Subcutaneous abdominal adipose tissue (tissue), 5 donors: Measurements from ENCODE around the gene P2RY11.

Source experiments
- H3K27ac ChIP-seq: one replicate; pipeline ENCODE4 v1.7.0; 2013; ENCODE audit warnings: low read depth, mild to moderate bottlenecking, inconsistent platforms, low read length, moderate library complexity
- H3K27me3 ChIP-seq, 5 donors: one replicate each; pipeline ENCODE4 v1.7.0; 2013; ENCODE audit warnings: low read length in 5 of 5, inconsistent platforms in 1 of 5; ENCODE audit not compliant: control insufficient read depth in 5 of 5, insufficient read depth in 4 of 5
- H3K36me3 ChIP-seq, 5 donors: one replicate each; pipeline ENCODE4 v1.7.0; 2013; ENCODE audit warnings: low read length in 5 of 5; ENCODE audit not compliant: control insufficient read depth in 5 of 5, insufficient read depth in 5 of 5
- H3K4me1 ChIP-seq, 5 donors: one replicate each; pipeline ENCODE4 v1.7.0; 2013; ENCODE audit warnings: low read length in 5 of 5, mild to moderate bottlenecking in 3 of 5, moderate library complexity in 1 of 5; ENCODE audit not compliant: control insufficient read depth in 5 of 5, insufficient read depth in 5 of 5
- H3K4me3 ChIP-seq, 5 donors: one replicate each; pipeline ENCODE4 v1.7.0; 2013; ENCODE audit warnings: low read length in 5 of 5, low read depth in 1 of 5
- H3K9ac ChIP-seq, 5 donors: one replicate each; pipeline ENCODE4 v1.7.0; 2013; ENCODE audit warnings: low read length in 5 of 5, mild to moderate bottlenecking in 4 of 5, moderate library complexity in 3 of 5
- H3K9me3 ChIP-seq, 5 donors: one replicate each; pipeline ENCODE4 v1.7.0; 2013; ENCODE audit warnings: low read length in 5 of 5; ENCODE audit not compliant: control insufficient read depth in 5 of 5
- donor health status: healthy.
- donor health status: healthy.
- donor health status: healthy.
- donor health status: healthy.
- donor health status: healthy.

The P2RY11 gene

DNA sequence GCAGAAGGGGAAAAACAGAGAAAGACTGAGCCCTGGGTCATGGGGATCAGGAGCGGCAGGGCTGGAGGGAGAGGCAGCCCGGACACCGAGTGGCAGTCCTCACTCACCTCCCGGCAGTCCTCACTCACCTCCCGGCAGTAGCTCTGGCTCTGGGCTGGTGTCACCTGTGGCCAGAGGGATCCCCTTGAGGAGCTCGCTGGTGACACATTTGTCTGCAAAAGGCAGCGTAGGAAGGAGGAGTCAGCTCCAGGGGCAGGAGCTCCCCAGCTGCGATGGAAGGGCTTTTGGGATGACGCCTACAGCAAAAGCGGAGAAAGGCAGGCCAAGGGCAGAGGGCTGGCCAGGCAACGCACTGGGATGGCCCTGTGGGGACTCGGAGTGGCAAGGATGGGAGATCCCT lies 7.5 kb downstream of the P2RY11 start:
- H3K36me3 ChIP-seq, result peaks cover 0 to 42% (median 34%) of the 10 kb centered on the region in 5 donors

DNA sequence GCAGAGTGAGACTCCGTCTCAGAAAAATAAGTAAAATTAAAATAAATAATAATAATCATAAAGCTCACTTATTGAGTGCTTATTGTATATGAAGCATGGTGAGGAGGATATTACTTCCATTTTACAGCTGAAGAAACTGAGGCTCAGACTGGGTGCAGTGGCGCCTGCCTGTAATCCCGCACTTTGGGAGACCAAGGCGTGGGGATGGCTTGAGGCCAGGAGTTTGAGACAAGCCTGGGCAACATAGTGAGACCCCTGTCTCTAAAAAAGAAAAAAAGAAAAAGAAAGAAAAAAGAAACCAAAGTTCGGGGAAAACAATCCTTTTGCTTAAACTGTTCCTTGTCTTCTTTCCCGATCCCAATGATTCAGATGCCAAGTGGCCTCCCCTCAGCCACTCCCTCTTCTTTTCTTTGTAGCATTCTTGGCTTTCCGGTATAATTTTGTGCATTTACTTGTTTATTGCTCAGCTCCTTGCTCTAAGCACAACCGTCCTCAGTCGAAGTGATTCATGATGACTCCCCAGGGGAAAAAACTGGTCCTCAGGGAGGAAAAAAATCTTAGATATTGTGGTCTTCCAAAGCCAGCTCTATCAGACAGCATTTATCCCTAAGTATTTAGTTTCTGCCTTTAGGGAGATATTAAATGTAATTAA lies 9.2 kb downstream of the P2RY11 start:
- Histone ChIP-seq H3K36me3 (peaks cover 0 to 27% (median 22%) of the 10 kb centered on the region in 5 donors), H3K9ac (peak overlapping the region in 4 of 5 donors; percentile 11 to 51 (median 19)), H3K9me3 (no peaks in the 10 kb centered on the region), H3K4me3 (peak overlapping the region in 4 of 5 donors; percentile 11 to 39 (median 36)), H3K4me1 (peaks cover 4 to 26% (median 17%) of the 10 kb centered on the region in 5 donors), H3K27me3 (no peaks in the 10 kb centered on the region), H3K27ac (peak overlapping the region; percentile 37)

More for the DNA sequence above, 7.5 kb downstream of the P2RY11 start:
- H3K27ac ChIP-seq, result peak overlapping the region; percentile 67
- no peaks in the 10 kb centered on the region for H3K9me3 ChIP-seq
- H3K27me3 ChIP-seq, result no peaks in the 10 kb centered on the region
- H3K4me3 ChIP-seq, result peak overlapping the region; percentile 77 to 99 (median 93)
- peak overlapping the region; percentile 84 to 97 (median 94) for H3K9ac ChIP-seq
- H3K4me1 ChIP-seq, result peaks cover 4 to 26% (median 17%) of the 10 kb centered on the region in 5 donors

DNA sequence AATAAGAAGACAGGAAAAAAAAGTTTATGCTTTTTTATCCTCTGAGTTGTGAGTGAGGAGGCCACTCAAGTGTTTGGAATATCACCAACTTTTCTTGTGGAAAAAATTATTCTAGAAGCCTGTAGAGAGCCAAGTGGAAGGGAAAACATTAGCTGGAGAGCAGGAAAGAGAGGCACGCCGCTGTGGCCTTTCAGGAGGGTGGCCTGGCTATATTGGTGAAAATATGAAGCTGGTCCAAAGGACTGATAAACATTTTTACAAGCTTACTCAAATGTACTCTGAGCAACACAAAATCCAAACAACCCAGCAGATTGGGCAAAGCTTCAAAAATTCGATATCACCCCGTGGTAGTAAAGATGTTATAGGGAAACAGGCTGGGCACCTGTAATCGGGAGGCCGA lies 10.6 kb downstream of the P2RY11 start:
- no peaks in the 10 kb centered on the region for H3K27me3 ChIP-seq
- H3K9ac ChIP-seq, result no peak overlapping the region
- H3K4me1 ChIP-seq, result peaks cover 4 to 26% (median 17%) of the 10 kb centered on the region in 5 donors
- H3K27ac ChIP-seq, result peak overlapping the region; percentile 16
- no peak overlapping the region for H3K4me3 ChIP-seq
- no peaks in the 10 kb centered on the region for H3K9me3 ChIP-seq
- H3K36me3 ChIP-seq, result peaks cover 0 to 13% (median 9%) of the 10 kb centered on the region in 5 donors

DNA sequence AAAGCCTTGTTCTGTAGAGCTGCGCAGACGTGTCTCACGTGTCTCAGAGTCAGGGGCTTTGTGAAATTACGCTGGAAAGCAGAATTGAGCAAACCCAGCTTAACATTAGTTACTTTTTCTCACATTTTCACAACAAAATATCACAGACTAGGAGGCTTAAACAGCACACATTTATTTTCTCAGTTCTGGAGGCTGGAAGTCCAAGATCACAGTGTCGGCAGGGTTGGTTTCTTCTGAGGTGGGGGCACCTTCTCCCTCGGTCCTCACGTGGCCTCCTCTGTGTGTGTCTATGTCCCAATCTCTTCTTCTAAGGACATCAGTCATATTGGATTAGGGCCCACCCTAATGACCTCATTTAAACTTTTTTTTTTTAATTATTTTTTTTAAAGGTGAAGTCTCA lies 12.9 kb downstream of the P2RY11 start:
- Histone ChIP-seq H3K27ac (no peak overlapping the region), H3K36me3 (peaks cover 0 to 4% (median 4%) of the 10 kb centered on the region in 5 donors), H3K4me1 (peaks cover 0 to 14% (median 9%) of the 10 kb centered on the region in 5 donors), H3K9me3 (no peaks in the 10 kb centered on the region), H3K4me3 (no peak overlapping the region), H3K9ac (no peak overlapping the region), H3K27me3 (no peaks in the 10 kb centered on the region)

DNA sequence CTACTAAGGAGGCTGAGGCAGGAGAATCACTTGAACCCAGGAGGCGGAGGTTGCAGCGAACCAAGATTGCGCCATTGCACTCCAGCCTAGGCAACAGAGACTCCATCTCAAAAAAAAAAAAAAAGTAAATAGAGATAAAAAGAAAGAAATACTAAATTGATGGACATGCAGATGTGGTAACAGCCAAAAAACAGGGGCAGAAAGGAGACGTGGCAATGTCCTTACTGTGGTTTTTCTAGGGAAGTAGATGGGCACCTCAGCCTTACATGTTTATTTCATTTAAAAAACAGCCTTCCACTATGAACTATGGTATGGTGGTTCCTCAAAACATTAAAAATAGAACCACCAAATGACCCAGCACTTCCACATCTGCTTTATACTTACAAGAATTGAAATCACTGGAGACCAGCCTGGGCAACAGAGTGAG lies 14.7 kb downstream of the P2RY11 start:
- H3K4me1 ChIP-seq, result no peaks in the 10 kb centered on the region
- no peak overlapping the region for H3K4me3 ChIP-seq
- H3K9ac ChIP-seq, result no peak overlapping the region
- no peaks in the 10 kb centered on the region for H3K27me3 ChIP-seq
- no peak overlapping the region for H3K27ac ChIP-seq
- peaks cover 0 to 12% (median 4%) of the 10 kb centered on the region in 5 donors for H3K36me3 ChIP-seq
- H3K9me3 ChIP-seq, result no peaks in the 10 kb centered on the region

DNA sequence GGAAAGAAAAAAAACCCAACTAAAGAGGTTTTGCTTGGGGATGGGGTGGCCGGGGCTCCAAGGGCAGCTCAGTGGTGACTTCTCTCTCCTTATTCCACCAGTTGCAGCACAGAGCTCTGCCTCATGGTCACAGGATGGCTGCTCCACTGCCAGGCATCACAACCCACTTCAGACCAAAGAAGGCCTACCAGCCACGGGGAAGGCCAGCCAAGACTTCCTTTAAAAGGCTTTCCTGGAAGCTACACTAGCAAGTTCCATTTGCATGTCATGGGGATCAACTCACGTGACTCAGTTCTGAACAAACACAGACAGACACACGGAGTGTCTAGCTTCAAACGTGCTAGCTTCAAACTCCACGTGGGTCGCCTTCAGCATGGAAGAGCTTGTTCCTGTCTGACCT lies 21.4 kb downstream of the P2RY11 start:
- Histone ChIP-seq H3K4me3 (no peak overlapping the region), H3K27me3 (no peaks in the 10 kb centered on the region), H3K9me3 (no peaks in the 10 kb centered on the region), H3K36me3 (peaks cover 0 to 72% (median 52%) of the 10 kb centered on the region in 5 donors), H3K4me1 (peaks cover 0 to 5% (median 0%) of the 10 kb centered on the region in 5 donors), H3K9ac (no peak overlapping the region), H3K27ac (no peak overlapping the region)

DNA sequence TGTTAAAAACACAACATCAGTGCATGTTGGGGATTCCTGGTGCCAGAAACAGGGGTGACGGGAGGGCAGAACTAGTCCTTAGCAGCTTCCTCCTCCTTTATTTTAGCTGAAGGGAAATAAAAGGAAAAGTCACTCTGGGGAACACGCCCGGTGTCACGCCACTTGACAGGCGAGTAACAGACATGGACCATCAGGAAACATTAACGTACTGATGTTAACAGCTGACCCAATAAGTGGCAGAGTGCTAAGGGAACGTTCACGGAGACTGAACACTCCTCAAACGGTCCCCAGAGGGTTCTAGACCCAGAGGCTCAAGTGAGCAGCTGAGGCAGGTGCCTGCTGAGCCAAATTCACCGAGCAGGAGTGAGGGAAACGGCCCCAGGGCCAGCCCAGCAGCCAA lies 22.1 kb downstream of the P2RY11 start:
- Histone ChIP-seq H3K4me3 (no peak overlapping the region), H3K36me3 (peaks cover 0 to 75% (median 55%) of the 10 kb centered on the region in 5 donors), H3K27ac (no peak overlapping the region), H3K4me1 (peaks cover 0 to 5% (median 0%) of the 10 kb centered on the region in 5 donors), H3K9me3 (no peaks in the 10 kb centered on the region), H3K27me3 (no peaks in the 10 kb centered on the region), H3K9ac (no peak overlapping the region)

DNA sequence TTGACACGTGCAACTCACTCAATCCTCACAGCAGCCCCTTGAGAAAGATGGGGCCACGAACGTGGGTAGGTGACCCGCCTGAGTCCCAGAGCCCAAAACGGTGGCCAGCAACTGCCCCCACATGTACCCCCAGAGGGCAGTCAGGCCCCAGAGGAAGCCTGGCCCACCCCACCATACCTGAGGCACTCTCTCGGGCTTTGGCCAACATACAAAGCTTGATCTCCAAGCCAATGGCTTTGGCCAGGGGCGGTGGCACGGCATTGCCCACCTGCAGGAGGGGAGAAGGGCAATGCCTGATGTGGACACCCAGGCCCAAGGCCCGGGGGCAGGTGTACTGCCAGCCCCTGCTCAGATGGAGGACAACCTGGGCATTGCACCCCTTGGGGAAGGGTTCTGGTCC lies 22.5 kb downstream of the P2RY11 start:
- Histone ChIP-seq H3K9me3 (no peaks in the 10 kb centered on the region), H3K9ac (no peak overlapping the region), H3K27me3 (no peaks in the 10 kb centered on the region), H3K36me3 (peaks cover 0 to 79% (median 59%) of the 10 kb centered on the region in 5 donors), H3K27ac (no peak overlapping the region), H3K4me3 (no peak overlapping the region), H3K4me1 (peaks cover 0 to 5% (median 0%) of the 10 kb centered on the region in 5 donors)

DNA sequence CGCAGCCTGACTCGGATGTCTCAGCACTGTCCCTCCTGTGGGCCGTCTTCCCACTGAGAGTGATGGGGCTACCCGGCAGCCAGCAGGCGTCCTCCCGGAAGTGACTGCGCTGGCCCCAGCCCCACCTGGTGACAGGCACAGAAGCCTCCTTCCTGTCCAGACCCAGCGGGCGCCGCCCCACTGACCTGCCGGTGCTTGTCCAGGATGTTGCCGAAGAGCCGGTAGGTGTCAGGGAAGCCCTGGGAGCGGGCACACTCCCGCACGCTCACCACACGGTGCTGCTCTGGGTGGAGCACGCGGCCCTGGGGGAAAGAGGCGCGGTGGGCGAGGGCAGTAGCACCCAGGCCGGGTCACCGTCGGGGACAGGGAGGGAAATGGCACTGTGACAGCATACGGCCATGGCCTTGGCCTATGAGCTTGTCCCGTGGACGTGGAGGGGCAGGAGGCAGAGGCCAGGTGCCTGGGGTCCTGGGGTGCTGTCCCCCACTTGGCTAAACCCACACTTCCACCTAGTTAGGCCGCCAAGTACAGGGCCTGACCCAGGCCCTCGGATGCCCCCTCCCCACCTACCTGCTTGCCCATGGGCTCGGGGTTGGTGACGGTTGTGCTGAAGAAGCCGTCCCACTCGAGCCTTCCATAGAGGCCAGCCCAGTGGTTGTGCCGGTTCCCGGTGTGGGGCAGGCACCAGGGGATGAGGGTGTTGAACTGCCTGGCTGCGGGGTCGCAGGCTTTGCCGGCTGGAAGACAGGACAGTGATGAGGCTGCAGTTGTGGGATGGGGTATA lies 24.2 kb downstream of the P2RY11 start:
- H3K4me3 ChIP-seq, result no peak overlapping the region

DNA sequence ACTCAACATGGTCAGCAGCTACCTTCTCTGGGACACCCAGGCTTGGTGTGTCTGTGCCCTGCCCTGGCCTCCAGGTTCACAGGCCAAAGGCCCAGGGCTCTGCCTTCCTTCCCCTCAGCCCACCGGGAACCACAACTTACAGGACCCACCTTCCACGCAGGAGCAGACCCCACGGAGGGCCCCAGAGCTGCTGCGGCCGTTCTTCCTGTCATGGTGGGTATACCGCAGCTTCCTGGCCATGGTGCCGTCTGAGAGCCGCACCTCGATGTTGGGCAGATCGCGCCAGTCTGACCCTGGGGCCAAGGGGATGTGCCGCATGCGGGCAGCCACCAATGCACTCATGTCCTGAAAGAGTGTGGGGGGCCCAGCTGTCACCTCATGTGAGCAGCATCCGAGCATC lies 25.4 kb downstream of the P2RY11 start:
- peaks cover 4 to 98% (median 85%) of the 10 kb centered on the region in 5 donors for H3K36me3 ChIP-seq
- H3K4me3 ChIP-seq, result no peak overlapping the region
- no peaks in the 10 kb centered on the region for H3K27me3 ChIP-seq
- H3K9me3 ChIP-seq, result no peaks in the 10 kb centered on the region
- H3K4me1 ChIP-seq, result peaks cover 0 to 5% (median 0%) of the 10 kb centered on the region in 5 donors
- no peak overlapping the region for H3K27ac ChIP-seq
- no peak overlapping the region for H3K9ac ChIP-seq

More for the DNA sequence above, 24.2 kb downstream of the P2RY11 start:
- Histone ChIP-seq H3K36me3 (peaks cover 0 to 92% (median 74%) of the 10 kb centered on the region in 5 donors), H3K9ac (no peak overlapping the region), H3K4me1 (peaks cover 0 to 5% (median 0%) of the 10 kb centered on the region in 5 donors), H3K27ac (no peak overlapping the region), H3K27me3 (no peaks in the 10 kb centered on the region), H3K9me3 (no peaks in the 10 kb centered on the region)
